Nephron (organoid): ENCODE data around the gene NPDC1.

ENCODE experiments used
- H3K27ac Mint-ChIP-seq, 3 experiments: 2 replicates each; pipeline ENCODE4 v1.8.0; 2020; ENCODE audit warnings: mixed read lengths in 3 of 3, mild to moderate bottlenecking in 2 of 3, moderate library complexity in 1 of 3
- H3K27me3 Mint-ChIP-seq: 2 replicates; pipeline ENCODE4 v1.8.0; 2021; ENCODE audit warnings: low read depth, mild to moderate bottlenecking, moderate library complexity, mixed read lengths
- H3K36me3 Mint-ChIP-seq: 2 replicates; pipeline ENCODE4 v1.8.0; 2020; ENCODE audit warnings: low read depth, mixed read lengths
- H3K4me1 Mint-ChIP-seq: 2 replicates; pipeline ENCODE4 v1.8.0; 2020; ENCODE audit warnings: mixed read lengths
- H3K4me3 Mint-ChIP-seq, 3 experiments: 2 replicates each; pipeline ENCODE4 v1.8.0; 2020; ENCODE audit warnings: mild to moderate bottlenecking in 3 of 3, mixed read lengths in 3 of 3, moderate library complexity in 2 of 3
- H3K9me3 Mint-ChIP-seq: 2 replicates; pipeline ENCODE4 v1.8.0; 2020; ENCODE audit warnings: mixed read lengths
- CTCF ChIP-seq, 3 experiments: fragments of 200-600 bp; sonication (generic); IDR thresholded peaks; one replicate each; pipeline ENCODE4 v1.5.0; 2021; ENCODE audit warnings: antibody characterized with exemption in 3 of 3; ENCODE audit not compliant: unreplicated experiment in 3 of 3

Gene NPDC1

GRCh38 chr9:137020771-137021567, 25.0 kb downstream of the NPDC1 start:
- no peaks in the 10 kb centered on the region for H3K4me1 Mint-ChIP-seq
- no peak for TF ChIP-seq CTCF (IDR thresholded peaks at IDR 0.05; ENCODE audit: unreplicated experiment in 3 of 3)
- H3K27me3 Mint-ChIP-seq, result no peaks in the 10 kb centered on the region
- peaks cover 5% of the 10 kb centered on the region for H3K36me3 Mint-ChIP-seq
- H3K4me3 Mint-ChIP-seq, result no peak overlapping the region
- no peak overlapping the region for H3K27ac Mint-ChIP-seq
- no peaks in the 10 kb centered on the region for H3K9me3 Mint-ChIP-seq

- no peak overlapping the region for H3K27ac Mint-ChIP-seq
- H3K4me1 Mint-ChIP-seq, result no peaks in the 10 kb centered on the region
- no peaks in the 10 kb centered on the region for H3K9me3 Mint-ChIP-seq
- no peaks in the 10 kb centered on the region for H3K27me3 Mint-ChIP-seq
- peaks cover 8% of the 10 kb centered on the region for H3K36me3 Mint-ChIP-seq
- H3K4me3 Mint-ChIP-seq, result no peak overlapping the region
- no peak for TF ChIP-seq CTCF (IDR thresholded peaks at IDR 0.05; ENCODE audit: unreplicated experiment in 3 of 3)
Measured at GRCh38 chr9:137019891-137020683, 25.9 kb downstream of the NPDC1 start.

- Mint-ChIP-seq H3K9me3 (no peaks in the 10 kb centered on the region), H3K4me1 (no peaks in the 10 kb centered on the region), H3K4me3 (no peak overlapping the region)
Measured at GRCh38 chr9:137018761-137019559, 27.0 kb downstream of the NPDC1 start.

DNA sequence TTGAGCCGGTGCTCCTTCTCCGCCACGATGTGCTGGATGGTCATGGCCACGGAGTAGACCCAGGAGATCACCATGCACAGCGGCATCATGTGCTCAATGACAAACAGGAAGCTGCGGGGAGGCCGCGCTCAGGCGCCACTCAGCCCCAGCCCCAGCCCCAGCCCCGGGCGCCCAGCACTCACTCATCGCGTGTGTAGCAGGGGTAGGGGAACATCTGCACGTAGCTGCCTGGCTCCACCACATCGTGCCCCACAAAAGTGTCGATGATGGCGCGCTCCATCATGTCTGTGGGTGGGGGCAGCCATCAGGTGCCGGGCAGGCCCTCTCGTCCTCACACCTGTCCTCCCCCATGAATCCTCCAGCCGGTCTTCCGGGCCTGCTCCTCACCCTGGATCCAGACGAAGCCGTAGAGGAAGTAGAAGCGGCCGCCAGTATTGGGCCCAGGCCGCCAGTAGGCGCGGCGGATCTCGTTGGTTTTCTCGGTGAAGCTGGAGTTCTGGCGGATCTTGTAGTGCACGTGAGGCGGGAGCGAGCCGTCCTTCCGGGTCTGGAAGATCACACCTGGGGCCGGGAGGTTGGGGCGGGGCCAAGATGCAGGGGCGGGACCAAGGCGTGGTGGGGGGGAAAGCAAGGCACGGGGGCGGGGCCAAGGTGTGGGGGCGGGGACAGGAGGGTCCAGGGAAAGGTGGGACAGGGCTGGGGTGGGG, 28.0 kb downstream of the NPDC1 start:
- Mint-ChIP-seq H3K27me3 (no peaks in the 10 kb centered on the region), H3K27ac (no peak overlapping the region), H3K36me3 (peaks cover 8% of the 10 kb centered on the region), H3K4me3 (no peak overlapping the region), H3K4me1 (no peaks in the 10 kb centered on the region), H3K9me3 (no peaks in the 10 kb centered on the region)
- TF ChIP-seq CTCF (IDR thresholded peaks at IDR 0.05; ENCODE audit: unreplicated experiment in 3 of 3), result no peak

More at GRCh38 chr9:137018761-137019559, 27.0 kb downstream of the NPDC1 start:
- Mint-ChIP-seq H3K36me3 (peaks cover 8% of the 10 kb centered on the region), H3K27ac (no peak overlapping the region), H3K27me3 (no peaks in the 10 kb centered on the region)
- no peak for TF ChIP-seq CTCF (IDR thresholded peaks at IDR 0.05; ENCODE audit: unreplicated experiment in 3 of 3)

DNA sequence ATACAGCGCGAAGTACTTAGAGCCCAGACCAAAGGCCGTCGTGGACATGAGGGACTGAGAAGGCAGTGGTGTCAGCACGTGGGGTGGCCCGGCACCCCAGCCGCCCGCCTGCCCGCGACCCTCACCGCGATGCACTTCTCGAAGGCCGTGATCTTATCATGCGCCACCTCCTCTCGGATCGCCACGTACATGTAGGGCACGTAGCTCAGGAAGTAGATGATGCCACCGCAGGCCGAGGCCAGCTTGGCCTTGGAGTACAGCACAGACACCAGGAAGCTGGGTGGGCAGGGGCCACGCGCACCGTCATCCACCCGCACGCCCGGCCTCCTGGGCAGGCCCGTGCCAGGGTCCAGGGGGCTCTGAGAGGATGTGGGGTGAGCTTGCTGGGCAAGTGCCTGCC, 28.9 kb downstream of the NPDC1 start:
- Mint-ChIP-seq H3K36me3 (peaks cover 8% of the 10 kb centered on the region), H3K27ac (no peak overlapping the region), H3K9me3 (no peaks in the 10 kb centered on the region), H3K27me3 (no peaks in the 10 kb centered on the region), H3K4me1 (no peaks in the 10 kb centered on the region), H3K4me3 (no peak overlapping the region)
- no peak for TF ChIP-seq CTCF (IDR thresholded peaks at IDR 0.05; ENCODE audit: unreplicated experiment in 3 of 3)
